Tibial artery (tissue), 4 donors: ENCODE measurements around the gene NTNG2.

Experiments
- DNase-seq, 2 donors: peaks; one replicate each; pipeline ENCODE4 v3.0.0-alpha.2; 2019
- H3K27ac ChIP-seq, 2 donors: fragments of 200-600 bp; sonication (generic) in 1 of 2; 1 replicate in 1 of 2; 2 replicates in 1 of 2; pipeline ENCODE4 v1.5.1; 2018 to 2019; ENCODE audit warnings: mild to moderate bottlenecking in 1 of 2
- H3K27me3 ChIP-seq, 2 donors: fragments of 200-600 bp; sonication (generic) in 1 of 2; one replicate each; pipeline versions ENCODE4 v1.5.1 to v1.6.0; 2016 to 2019
- H3K36me3 ChIP-seq, 3 donors: fragments of 200-600 bp; sonication (generic) in 2 of 3; one replicate each; pipeline ENCODE4 v1.5.1; 2016 to 2019; ENCODE audit warnings: mild to moderate bottlenecking in 2 of 3
- H3K4me1 ChIP-seq, 4 donors: fragments of 200-600 bp; sonication (generic) in 2 of 4; 1 replicate in 3 of 4; 2 replicates in 1 of 4; pipeline ENCODE4 v1.5.1; 2016 to 2019
- H3K4me3 ChIP-seq, 2 donors: fragments of 200-600 bp; sonication (generic) in 1 of 2; 1 replicate in 1 of 2; 2 replicates in 1 of 2; pipeline ENCODE4 v1.5.1; 2018 to 2019; ENCODE audit warnings: mild to moderate bottlenecking in 2 of 2
- H3K9me3 ChIP-seq, 3 donors: fragments of 200-600 bp; sonication (generic) in 1 of 3; one replicate each; pipeline ENCODE4 v1.5.1; 2016 to 2019
- intact Hi-C: fragments of 100-400 bp; cut with DNase I; formaldehyde crosslinking; loops from one replicate; pipeline ENCODE4 v1.15.0; 2023; ENCODE audit warnings: low total_unique reads
- TF ChIP-seq, protein P1 (sequence below), 2 experiments: fragments of 200-600 bp in 1 of 2; fragments of 450-650 bp in 1 of 2; IDR thresholded peaks; one replicate each; pipeline ENCODE4 v1.5.1; 2017 to 2019; ENCODE audit warnings: antibody characterized with exemption in 2 of 2, mild to moderate bottlenecking in 1 of 2, moderate library complexity in 1 of 2

Gene NTNG2

DNA sequence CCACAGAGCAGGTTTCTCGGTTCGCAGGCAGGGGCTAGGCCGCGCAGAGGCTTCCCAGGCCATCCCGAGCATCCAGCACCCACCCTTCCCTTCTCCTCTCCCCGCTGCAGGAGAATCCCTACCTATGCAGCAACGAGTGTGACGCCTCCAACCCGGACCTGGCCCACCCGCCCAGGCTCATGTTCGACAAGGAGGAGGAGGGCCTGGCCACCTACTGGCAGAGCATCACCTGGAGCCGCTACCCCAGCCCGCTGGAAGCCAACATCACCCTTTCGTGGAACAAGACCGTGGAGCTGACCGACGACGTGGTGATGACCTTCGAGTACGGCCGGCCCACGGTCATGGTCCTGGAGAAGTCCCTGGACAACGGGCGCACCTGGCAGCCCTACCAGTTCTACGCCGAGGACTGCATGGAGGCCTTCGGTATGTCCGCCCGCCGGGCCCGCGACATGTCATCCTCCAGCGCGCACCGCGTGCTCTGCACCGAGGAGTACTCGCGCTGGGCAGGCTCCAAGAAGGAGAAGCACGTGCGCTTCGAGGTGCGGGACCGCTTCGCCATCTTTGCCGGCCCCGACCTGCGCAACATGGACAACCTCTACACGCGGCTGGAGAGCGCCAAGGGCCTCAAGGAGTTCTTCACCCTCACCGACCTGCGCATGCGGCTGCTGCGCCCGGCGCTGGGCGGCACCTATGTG lies 36.1 kb downstream of the NTNG2 start:
- DNase-seq = no peak
- TF ChIP-seq, protein P1, sequence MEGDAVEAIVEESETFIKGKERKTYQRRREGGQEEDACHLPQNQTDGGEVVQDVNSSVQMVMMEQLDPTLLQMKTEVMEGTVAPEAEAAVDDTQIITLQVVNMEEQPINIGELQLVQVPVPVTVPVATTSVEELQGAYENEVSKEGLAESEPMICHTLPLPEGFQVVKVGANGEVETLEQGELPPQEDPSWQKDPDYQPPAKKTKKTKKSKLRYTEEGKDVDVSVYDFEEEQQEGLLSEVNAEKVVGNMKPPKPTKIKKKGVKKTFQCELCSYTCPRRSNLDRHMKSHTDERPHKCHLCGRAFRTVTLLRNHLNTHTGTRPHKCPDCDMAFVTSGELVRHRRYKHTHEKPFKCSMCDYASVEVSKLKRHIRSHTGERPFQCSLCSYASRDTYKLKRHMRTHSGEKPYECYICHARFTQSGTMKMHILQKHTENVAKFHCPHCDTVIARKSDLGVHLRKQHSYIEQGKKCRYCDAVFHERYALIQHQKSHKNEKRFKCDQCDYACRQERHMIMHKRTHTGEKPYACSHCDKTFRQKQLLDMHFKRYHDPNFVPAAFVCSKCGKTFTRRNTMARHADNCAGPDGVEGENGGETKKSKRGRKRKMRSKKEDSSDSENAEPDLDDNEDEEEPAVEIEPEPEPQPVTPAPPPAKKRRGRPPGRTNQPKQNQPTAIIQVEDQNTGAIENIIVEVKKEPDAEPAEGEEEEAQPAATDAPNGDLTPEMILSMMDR (IDR thresholded peaks at IDR 0.05) = no peak
- intact Hi-C loops = no loop called here

DNA sequence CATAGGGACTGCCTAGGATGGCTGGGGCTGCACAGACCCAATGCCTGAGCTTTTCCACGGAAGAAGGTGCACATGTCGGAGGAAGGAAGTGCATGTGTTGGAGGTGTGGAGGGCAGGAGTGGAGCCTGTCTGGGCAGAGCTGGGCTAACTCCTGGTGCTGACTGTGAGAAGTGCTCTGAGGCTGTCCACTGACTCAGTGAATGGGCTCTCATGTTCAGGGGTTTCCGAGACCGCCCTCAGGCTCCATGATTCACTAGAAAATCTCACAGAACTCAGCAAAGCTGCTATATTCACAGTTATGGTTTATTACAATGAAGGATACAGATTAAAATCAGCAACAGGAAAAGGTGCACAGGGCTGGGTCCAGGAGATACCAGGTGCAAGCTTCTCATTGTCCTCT lies 37.2 kb downstream of the NTNG2 start:
- no peak for DNase-seq
- H3K27ac ChIP-seq = no peak overlapping the region
- no peaks in the 10 kb centered on the region for H3K9me3 ChIP-seq
- H3K4me1 ChIP-seq = no peaks in the 10 kb centered on the region
- H3K36me3 ChIP-seq = no peaks in the 10 kb centered on the region
- intact Hi-C loops = no loop called here
- no peak overlapping the region for H3K4me3 ChIP-seq
- TF ChIP-seq, protein P1 (IDR thresholded peaks at IDR 0.05) = no peak
- H3K27me3 ChIP-seq = peaks cover 0 to 46% of the 10 kb centered on the region in 2 donors

More for the DNA sequence above, 36.1 kb downstream of the NTNG2 start:
- Histone ChIP-seq H3K4me1 (no peaks in the 10 kb centered on the region), H3K27ac (no peak overlapping the region), H3K9me3 (no peaks in the 10 kb centered on the region), H3K4me3 (no peak overlapping the region), H3K27me3 (peaks cover 0 to 51% of the 10 kb centered on the region in 2 donors), H3K36me3 (no peaks in the 10 kb centered on the region)

DNA sequence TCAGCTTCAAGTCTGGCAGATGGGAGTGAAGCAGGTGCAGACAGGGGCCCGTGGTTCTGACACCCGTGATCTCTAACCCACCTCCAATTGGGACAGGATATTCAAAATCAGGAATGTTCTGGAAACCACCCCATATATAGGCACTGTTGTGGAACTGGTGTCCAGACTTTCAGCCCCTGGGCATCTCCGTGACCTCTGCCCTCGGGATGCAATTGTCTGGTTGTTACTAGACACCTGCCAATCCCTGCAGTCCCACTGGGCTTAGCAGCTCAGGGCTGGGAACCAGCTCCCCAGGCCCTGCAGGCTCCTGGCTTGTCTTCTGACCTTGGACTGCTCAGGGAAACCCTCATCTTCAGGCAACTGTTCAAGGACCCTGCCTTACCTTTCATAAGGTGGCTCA lies 38.8 kb downstream of the NTNG2 start:
- no peaks in the 10 kb centered on the region for H3K36me3 ChIP-seq
- TF ChIP-seq, protein P1 (IDR thresholded peaks at IDR 0.05) = no peak
- no peak overlapping the region for H3K27ac ChIP-seq
- peaks cover 0 to 42% of the 10 kb centered on the region in 2 donors for H3K27me3 ChIP-seq
- H3K4me3 ChIP-seq = no peak overlapping the region
- intact Hi-C loops = no loop called here
- peaks cover 0 to 7% (median 6%) of the 10 kb centered on the region in 3 donors for H3K9me3 ChIP-seq
- H3K4me1 ChIP-seq = no peaks in the 10 kb centered on the region
- DNase-seq = no peak

DNA sequence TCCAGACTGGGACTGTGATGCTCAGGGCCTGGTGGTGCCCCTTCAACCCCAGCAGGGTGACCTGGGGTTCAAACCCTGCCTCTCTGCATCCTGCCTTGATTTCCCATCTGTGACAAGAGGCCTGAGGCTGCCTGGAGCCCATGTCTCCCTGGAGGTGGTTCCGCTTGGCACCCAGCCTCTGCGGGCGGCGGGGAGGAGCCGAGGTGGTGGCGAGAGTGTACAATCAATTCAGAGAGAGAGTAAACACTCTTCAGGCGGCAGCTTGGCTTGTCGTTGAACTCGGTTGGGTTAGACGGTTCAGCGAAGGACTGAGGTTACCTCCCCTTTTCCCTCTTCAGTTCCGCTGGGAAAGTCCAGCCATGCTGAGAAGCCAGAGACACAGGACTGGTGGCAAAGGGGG lies 39.3 kb downstream of the NTNG2 start:
- TF ChIP-seq, protein P1 (IDR thresholded peaks at IDR 0.05) = no peak
- H3K27me3 ChIP-seq = peaks cover 0 to 46% of the 10 kb centered on the region in 2 donors
- no peak overlapping the region for H3K4me3 ChIP-seq
- no peaks in the 10 kb centered on the region for H3K4me1 ChIP-seq
- no peak overlapping the region for H3K27ac ChIP-seq
- H3K9me3 ChIP-seq = peaks cover 0 to 7% (median 6%) of the 10 kb centered on the region in 3 donors
- DNase-seq = no peak
- no peaks in the 10 kb centered on the region for H3K36me3 ChIP-seq
- intact Hi-C loops = no loop called here

DNA sequence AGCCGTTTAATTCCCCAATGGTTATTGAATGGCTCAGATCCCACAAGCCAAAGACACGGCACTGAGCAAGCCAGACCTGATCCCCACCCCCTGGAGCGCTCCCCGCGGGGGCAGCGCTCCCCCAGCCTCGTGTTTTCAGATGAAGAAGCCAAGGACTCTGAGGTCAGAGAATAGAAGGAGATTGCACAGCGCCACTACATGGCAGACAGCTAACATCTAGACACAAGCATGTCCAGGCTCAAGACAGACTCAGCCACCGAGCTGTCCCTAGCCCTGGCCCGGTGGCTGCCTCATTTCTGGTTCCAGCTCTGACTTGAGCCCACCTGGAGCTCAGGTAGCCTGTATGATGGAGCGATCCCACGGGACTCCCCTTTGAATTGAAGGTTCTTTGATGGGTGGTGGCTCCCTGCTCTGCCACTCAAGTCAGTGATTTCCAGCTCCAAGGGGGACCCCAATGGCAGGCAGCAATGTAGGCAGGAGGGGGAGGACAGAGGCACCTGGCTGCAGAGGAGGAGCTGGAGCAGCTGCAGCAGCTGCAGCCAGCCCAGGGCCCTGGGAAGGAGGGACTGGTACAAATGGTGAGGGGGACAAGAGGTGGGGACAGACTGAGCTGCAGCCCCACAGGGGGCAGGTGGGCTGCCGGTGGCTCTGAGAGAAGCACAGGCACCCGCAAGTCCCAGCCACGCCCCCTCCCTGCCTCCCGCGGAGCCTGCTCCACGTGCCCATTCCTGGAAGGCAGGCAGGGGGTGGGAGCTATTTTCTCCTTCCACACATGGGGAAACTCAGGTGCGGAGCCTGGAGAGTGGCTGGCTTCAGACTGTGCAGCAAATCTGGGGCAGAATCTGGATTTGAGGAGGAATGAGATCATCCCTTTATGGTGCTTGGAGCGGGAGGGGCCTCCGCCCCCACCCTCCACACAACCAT lies 40.2 kb downstream of the NTNG2 start:
- H3K9me3 ChIP-seq = peaks cover 0 to 7% (median 6%) of the 10 kb centered on the region in 3 donors
- no peak overlapping the region for H3K27ac ChIP-seq
- intact Hi-C loops = no loop called here
- H3K36me3 ChIP-seq = no peaks in the 10 kb centered on the region
- no peaks in the 10 kb centered on the region for H3K4me1 ChIP-seq
- peaks cover 0 to 46% of the 10 kb centered on the region in 2 donors for H3K27me3 ChIP-seq
- H3K4me3 ChIP-seq = no peak overlapping the region
- no peak for DNase-seq
- TF ChIP-seq, protein P1 (IDR thresholded peaks at IDR 0.05) = no peak
